K562 (cell line): ENCODE results near the gene PSMD2. TPM values are rescaled to one million over a fixed set of nuclear protein-coding genes. Genes with fewer than 3 reads are reported as not detected.

Source experiments
- ATAC-seq: fragments of 200-7000 bp; cut with Tn5 transposase; 3 replicates; pipeline ENCODE4 v1.9.1; 2020; ENCODE audit warnings: moderate library complexity
- BruUV-seq: library from RNA; stranded (reverse); fragments of 400-500 nt; replicated peaks from 2 replicates; lab custom pipeline; 2021; lab: Mats Ljungman, UMichigan
- CTCF ChIA-PET: fragments of 300-600 bp; formaldehyde crosslinking; extraction: SDS; loops from one replicate; lab custom pipeline; 2021; ENCODE audit warnings: low intra/inter-chr PET ratio; lab: Yijun Ruan, JAX
- POLR2A ChIA-PET: fragments of 300-600, 350-650 bp; sonication (Branson Sonifier 250); formaldehyde crosslinking; extraction: SDS; loops from one replicate; lab custom pipeline; 2021; ENCODE audit warnings: antibody characterized with exemption, inconsistent platforms; lab: Yijun Ruan, JAX
- DNase-seq, 4 experiments: peaks; one replicate each; pipeline versions ENCODE4 v3.0.0 to v3.0.0-alpha.2; 2011 to 2018; ENCODE audit warnings: low spot score in 3 of 4, mixed read lengths in 3 of 4; ENCODE audit errors: extremely low read depth in 1 of 4
- FAIRE-seq: peaks from 2 replicates; lab custom pipeline; 2011; peaks lifted over from hg19 to GRCh38; lab: Jason Lieb, UNC
- H2AFZ ChIP-seq: 2 replicates; pipeline ENCODE4 v1.6.0; 2011; ENCODE audit warnings: low read depth, low read length, control low read depth, inconsistent platforms
- H3K27ac ChIP-seq: fragments of 200-600 bp; 3 replicates; pipeline ENCODE4 v1.8.0; 2011; ENCODE audit warnings: low read depth, mild to moderate bottlenecking, control low read depth, inconsistent platforms, low read length, moderate library complexity, mixed read lengths; ENCODE audit errors: extremely low read depth
- H3K27me3 ChIP-seq, 2 experiments: fragments of 300-600 bp in 1 of 2; 2 replicates in 1 of 2; 3 replicates in 1 of 2; pipeline versions ENCODE4 v1.6.0 to v1.8.0; 2011; ENCODE audit warnings: inconsistent platforms in 2 of 2, low read length in 2 of 2, mild to moderate bottlenecking in 1 of 2, mixed read lengths in 1 of 2, moderate library complexity in 1 of 2; ENCODE audit not compliant: control insufficient read depth in 2 of 2, insufficient read depth in 2 of 2
- H3K36me3 ChIP-seq: fragments of 300-600 bp; 3 replicates; pipeline ENCODE4 v1.8.0; 2011; ENCODE audit warnings: mild to moderate bottlenecking, low read length, inconsistent platforms; ENCODE audit not compliant: control insufficient read depth, insufficient read depth
- H3K4me1 ChIP-seq, 2 experiments: fragments of 200-600 bp in 1 of 2; replicated peaks in 1 of 2; 2 replicates in 1 of 2; 3 replicates in 1 of 2; pipeline versions ENCODE4 v1.5.1 to v1.8.0; 2011; ENCODE audit warnings: inconsistent platforms in 2 of 2, low read length in 2 of 2, mild to moderate bottlenecking in 1 of 2, mixed read lengths in 1 of 2, moderate library complexity in 1 of 2; ENCODE audit not compliant: control insufficient read depth in 2 of 2, insufficient read depth in 2 of 2
- H3K4me2 ChIP-seq: 2 replicates; pipeline ENCODE4 v1.6.1; 2011; ENCODE audit warnings: low read length, control low read depth, inconsistent platforms, mixed read lengths; ENCODE audit not compliant: insufficient read depth
- H3K4me3 ChIP-seq: fragments of 200-600 bp; sonication (generic), shearing (Covaris generic); 2 replicates; pipeline ENCODE4 v1.5.1; 2016; ENCODE audit warnings: control low read depth, inconsistent platforms
- H3K79me2 ChIP-seq: fragments of 200-600 bp; 3 replicates; pipeline ENCODE4 v1.8.0; 2011; ENCODE audit warnings: low read length, inconsistent platforms; ENCODE audit not compliant: control insufficient read depth, insufficient read depth
- H3K9ac ChIP-seq, 2 experiments: 2 replicates each; pipeline versions ENCODE4 v1.6.0 to v1.6.1; 2011; ENCODE audit warnings: low read depth in 2 of 2, low read length in 2 of 2, control low read depth in 1 of 2, inconsistent platforms in 1 of 2, mild to moderate bottlenecking in 1 of 2, mixed read lengths in 1 of 2; ENCODE audit not compliant: insufficient read depth in 1 of 2
- H3K9me1 ChIP-seq: one replicate; pipeline ENCODE4 v1.6.0; 2011; ENCODE audit warnings: inconsistent platforms, mild to moderate bottlenecking, low read length, moderate library complexity; ENCODE audit not compliant: control insufficient read depth, insufficient read depth
- H3K9me3 ChIP-seq: replicated peaks from 2 replicates; pipeline ENCODE4 v1.5.1; 2011; ENCODE audit warnings: low read depth, low read length, inconsistent platforms; ENCODE audit not compliant: control insufficient read depth, insufficient read depth
- H4K20me1 ChIP-seq: replicated peaks from 2 replicates; pipeline ENCODE4 v1.6.1; 2011; ENCODE audit warnings: low read length, inconsistent platforms, mixed read lengths; ENCODE audit not compliant: control insufficient read depth, insufficient read depth
- CBX2 ChIP-seq: fragments of 200-600 bp; sonication (generic); IDR thresholded peaks from one replicate; pipeline ENCODE4 v1.6.1; 2012; ENCODE audit warnings: mild to moderate bottlenecking, low read length, inconsistent platforms; ENCODE audit not compliant: insufficient read depth, poor library complexity, severe bottlenecking
- CBX3 ChIP-seq, 2 experiments: IDR thresholded peaks; 1 replicate in 1 of 2; 2 replicates in 1 of 2; pipeline ENCODE4 v1.6.1; 2012; ENCODE audit warnings: inconsistent platforms in 2 of 2, low read length in 2 of 2, borderline replicate concordance in 1 of 2, control low read depth in 1 of 2
- CLOCK ChIP-seq: fragments of 250-450 bp; sonication (Bioruptor Pico); IDR thresholded peaks from 2 replicates; pipeline ENCODE4 v1.4.0; 2020; ENCODE audit warnings: mild to moderate bottlenecking, moderate library complexity, borderline replicate concordance
- CREB1 ChIP-seq, 2 experiments: sonication (generic) in 1 of 2; formaldehyde crosslinking in 1 of 2; IDR thresholded peaks; 2 replicates each; pipeline versions ENCODE4 v1.6.1 to v1.8.0; 2012 to 2022; ENCODE audit warnings: inconsistent platforms in 1 of 2, mild to moderate bottlenecking in 1 of 2, missing genetic modification reagents in 1 of 2, moderate library complexity in 1 of 2
- HES1 ChIP-seq: fragments of 450-650 bp; IDR thresholded peaks from 2 replicates; pipeline ENCODE4 v1.6.1; 2016; ENCODE audit warnings: low read depth, mild to moderate bottlenecking, moderate library complexity
- HEY1 ChIP-seq: fragments of 250-450 bp; sonication (Bioruptor Pico); IDR thresholded peaks from 2 replicates; pipeline ENCODE4 v1.5.0; 2020; ENCODE audit warnings: mild to moderate bottlenecking, moderate library complexity, borderline replicate concordance
- KDM1A ChIP-seq, 2 experiments: fragments of 450-650 bp; IDR thresholded peaks; 2 replicates each; pipeline ENCODE4 v1.6.1; 2016; ENCODE audit warnings: mild to moderate bottlenecking in 2 of 2
- MAFG ChIP-seq: fragments of 450-650 bp; conservative IDR thresholded peaks from 2 replicates; pipeline ENCODE4 v1.6.1; 2016; ENCODE audit warnings: missing genetic modification characterization, missing compliant biosample characterization
- MEF2D ChIP-seq: conservative IDR thresholded peaks from 2 replicates; pipeline ENCODE4 v1.6.1; 2016; ENCODE audit warnings: low read depth, missing genetic modification characterization, missing compliant biosample characterization
- NCOR1 ChIP-seq: fragments of 450-650 bp; IDR thresholded peaks from 2 replicates; pipeline ENCODE4 v1.6.1; 2016; ENCODE audit warnings: mild to moderate bottlenecking, moderate library complexity
- NFATC3 ChIP-seq: fragments of 450-650 bp; IDR thresholded peaks from 2 replicates; pipeline ENCODE4 v1.6.1; 2017; ENCODE audit warnings: mild to moderate bottlenecking
- NR2C2 ChIP-seq, 2 experiments: fragments of 200-800 bp in 1 of 2; sonication (Bioruptor generic) in 1 of 2; sonication (generic) in 1 of 2; formaldehyde crosslinking in 1 of 2; IDR thresholded peaks; 2 replicates each; pipeline versions ENCODE4 v1.6.1 to v1.8.0; 2016 to 2022; ENCODE audit warnings: mild to moderate bottlenecking in 1 of 2, missing compliant biosample characterization in 1 of 2, missing genetic modification characterization in 1 of 2, missing genetic modification reagents in 1 of 2
- PYGO2 ChIP-seq: fragments of 450-650 bp; IDR thresholded peaks from 2 replicates; pipeline ENCODE4 v1.6.1; 2016; ENCODE audit warnings: mild to moderate bottlenecking, missing genetic modification characterization, moderate library complexity, missing compliant biosample characterization
- RFX1 ChIP-seq: fragments of 450-650 bp; IDR thresholded peaks from 2 replicates; pipeline ENCODE4 v1.6.1; 2016; ENCODE audit warnings: mild to moderate bottlenecking, moderate library complexity
- TAL1 ChIP-seq: fragments of 450-650 bp; IDR thresholded peaks from 2 replicates; pipeline ENCODE4 v1.6.1; 2016; ENCODE audit warnings: mild to moderate bottlenecking
- ZNF124 ChIP-seq: sonication (generic); formaldehyde crosslinking; IDR thresholded peaks from 2 replicates; pipeline ENCODE4 v1.8.1; 2022; ENCODE audit warnings: missing genetic modification reagents
- ZNF143 ChIP-seq: sonication (generic); formaldehyde crosslinking; IDR thresholded peaks from 2 replicates; pipeline ENCODE4 v1.9.0; 2022; ENCODE audit warnings: mild to moderate bottlenecking, missing genetic modification reagents
- ZNF696 ChIP-seq: fragments of 250-450 bp; sonication (Bioruptor Pico); conservative IDR thresholded peaks from 2 replicates; pipeline ENCODE4 v1.4.0; 2020; ENCODE audit warnings: mild to moderate bottlenecking, moderate library complexity
- ZNF830 ChIP-seq: fragments of 250-450 bp; sonication (Bioruptor Pico); IDR thresholded peaks from 2 replicates; pipeline ENCODE4 v1.5.0; 2021; ENCODE audit warnings: mild to moderate bottlenecking
- WGBS: fragments of 100-300 bp; shearing (Covaris generic); methylation state at CpG from one replicate; pipeline ENCODE4 v1.1.6; 2016; ENCODE audit warnings: low coverage, mixed read lengths; ENCODE audit not compliant: insufficient coverage; ENCODE audit errors: missing lambda C conversion rate; 5-methylcytosine and 5-hydroxymethylcytosine counted together
- in situ Hi-C: fragments of 300-500 bp; cut with MboI; formaldehyde crosslinking; loops from 4 replicates; pipeline ENCODE4 v1.15.0; 2018; ENCODE audit warnings: inconsistent platforms, mixed read lengths
- intact Hi-C: fragments of 100-400 bp; cut with micrococcal nuclease; formaldehyde crosslinking; loops from 2 replicates; pipeline ENCODE4 v1.14.2; 2022
- polyA plus RNA-seq, 8 experiments: library from polyadenylated mRNA; depleted of rRNA in 4 of 8; stranded (reverse) in 5 of 8; unstranded in 3 of 8; fragments of >200 nt; fragmentation: Nextera tagmentation in 2 of 8; fragmentation: Illumina TruSeq in 1 of 8; extraction: Ambion mirVana in 2 of 8; extraction: Trizol in 1 of 8; gene quantifications; 2 replicates each; pipeline versions ENCODE4 v1.2.1 to v1.2.3, GENCODE V29; 2011 to 2014; ENCODE audit warnings: inconsistent platforms in 1 of 8, missing spikeins in 1 of 8
- total RNA-seq, 7 experiments: library from RNA; depleted of rRNA in 6 of 7; stranded (reverse); fragments of >200 nt in 6 of 7; fragmentation: Illumina TruSeq in 2 of 7; extraction: Trizol in 2 of 7; gene quantifications; 2 replicates each; pipeline versions ENCODE4 v1.2.1 to v1.2.3, GENCODE V29; 2011 to 2021; ENCODE audit warnings: low replicate concordance in 1 of 7

The PSMD2 gene
- total and polyA plus RNA-seq, 9 of the 15 experiments (the other 6 are each of a cell fraction or from before 2014, with no cell fraction given): 152 to 484 (median 295) TPM

GRCh38 chr3:184325715-184326369 lies 26.8 kb downstream of the PSMD2 start:
- Histone ChIP-seq H3K36me3 (peaks cover 98% of the 10 kb centered on the region), H3K9me3 (no peaks in the 10 kb centered on the region), H3K4me3 (no peak overlapping the region), H3K9me1 (no peaks in the 10 kb centered on the region), H4K20me1 (peaks cover 14% of the 10 kb centered on the region), H3K9ac (no peak overlapping the region; a peak in 1 of 4 replicates), H3K4me1 (peaks cover 0 to 3% of the 10 kb centered on the region in 2 experiments; a peak in 2 of 5 replicates), H3K4me2 (no peak overlapping the region), H2AFZ (no peak overlapping the region), H3K27ac (no peak overlapping the region), H3K27me3 (no peaks in the 10 kb centered on the region), H3K79me2 (peaks cover 49% of the 10 kb centered on the region; the same call in 2 of the 3 replicates)
- POLR2A ChIA-PET: interaction anchor here (1.2 to 2.8 kb wide), 2 partner anchors 8 to 10 kb away, joined by 4 to 24 read pairs; no protein-coding TSS in a partner anchor
- ATAC-seq (no peak), FAIRE-seq (no peak), DNase-seq (no peak)
- intact Hi-C loops (no loop called here), in situ Hi-C loops (no loop called here)
- 93% methylated on average over 6 of the region's 6 CpGs for WGBS
- no TSS peak for BruUV-seq
- CTCF ChIA-PET: no interaction called here
- TF ChIP-seq NR2C2 (CRISPR knock-in tag; IDR thresholded peaks at IDR 0.05): no peak
- no peak for TF ChIP-seq NR2C2 (tag; IDR thresholded peaks at IDR 0.05)
- no peak for TF ChIP-seq ZNF830 (CRISPR knock-in tag)
- TF ChIP-seq TAL1: no peak
- no peak for TF ChIP-seq HEY1
- TF ChIP-seq CBX2: no peak
- no peak for TF ChIP-seq ZNF696 (CRISPR knock-in tag)
- TF ChIP-seq ZNF143 (CRISPR knock-in tag): no peak
- TF ChIP-seq NCOR1: no peak
- TF ChIP-seq KDM1A (IDR thresholded peaks at IDR 0.05): no peak
- no peak for TF ChIP-seq MAFG (tag)
- no peak for TF ChIP-seq CBX3 (IDR thresholded peaks at IDR 0.05; ENCODE audit: borderline replicate concordance in 1 of 2, low read length in 2 of 2)
- TF ChIP-seq MEF2D (tag): no peak
- TF ChIP-seq NFATC3: no peak
- TF ChIP-seq RFX1: no peak
- TF ChIP-seq ZNF124 (CRISPR knock-in tag): no peak
- no peak for TF ChIP-seq CLOCK (CRISPR knock-in tag)
- no peak for TF ChIP-seq HES1
- TF ChIP-seq CREB1 (IDR thresholded peaks at IDR 0.05): no peak
- no peak for TF ChIP-seq CREB1 (CRISPR knock-in tag; IDR thresholded peaks at IDR 0.05)
- TF ChIP-seq PYGO2 (tag): no peak
